OCI-LY1 (cell line): ENCODE results near the gene COL6A2.

Source experiments
- CTCF ChIP-seq: fragments of 200-600 bp; sonication (generic), shearing (Covaris generic); IDR thresholded peaks from 2 replicates; pipeline ENCODE4 v1.5.1; 2017; ENCODE audit warnings: mild to moderate bottlenecking, antibody characterized with exemption, low read length, moderate library complexity, mixed read lengths
- EZH2 ChIP-seq: fragments of 200-600 bp; sonication (generic), shearing (Covaris generic); IDR thresholded peaks from 2 replicates; pipeline ENCODE4 v1.8.0; 2017; ENCODE audit warnings: borderline replicate concordance, mixed run types, mild to moderate bottlenecking, antibody characterized with exemption, low read length, moderate library complexity, mixed read lengths

GRCh38 chr21:46112725-46113215 is 14.9 kb downstream of the COL6A2 start:
- TF ChIP-seq CTCF (no peak), EZH2 (no peak)
